Esophagus squamous epithelium (tissue), 4 donors: Measurements from ENCODE around the gene XKR8.

Experiments
- POLR2A ChIP-seq, 4 donors: fragments of 450-650 bp; IDR thresholded peaks; one replicate each; pipeline ENCODE4 v1.6.1; 2017; ENCODE audit warnings: antibody characterized with exemption in 4 of 4, mild to moderate bottlenecking in 4 of 4, moderate library complexity in 3 of 4
- TF ChIP-seq, protein P1 (sequence below), 6 experiments: fragments of 450-650 bp in 4 of 6; fragments of 200-600 bp in 2 of 6; sonication (generic) in 2 of 6; IDR thresholded peaks; one replicate each; pipeline ENCODE4 v1.5.1; 2016 to 2019; ENCODE audit warnings: antibody characterized with exemption in 6 of 6, mild to moderate bottlenecking in 4 of 6, moderate library complexity in 4 of 6

DNA sequence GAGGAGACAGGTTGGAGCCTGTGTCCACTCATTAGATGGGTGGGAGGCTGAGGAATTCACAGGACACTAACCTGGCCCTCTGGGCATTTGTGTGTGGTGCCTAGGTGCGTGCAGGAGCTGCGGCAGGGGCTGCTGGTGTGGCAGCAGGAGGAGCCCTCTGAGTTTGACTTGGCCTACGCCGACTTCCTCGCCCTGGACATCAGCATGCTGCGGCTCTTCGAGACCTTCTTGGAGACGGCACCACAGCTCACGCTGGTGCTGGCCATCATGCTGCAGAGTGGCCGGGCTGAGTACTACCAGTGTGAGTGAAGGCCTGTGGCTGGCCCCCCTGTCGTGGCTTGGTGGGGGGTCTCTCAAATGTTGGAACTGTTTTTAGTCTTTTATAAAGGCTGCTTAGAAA is 3.6 kb downstream of the XKR8 start:
- TF ChIP-seq, protein P1, sequence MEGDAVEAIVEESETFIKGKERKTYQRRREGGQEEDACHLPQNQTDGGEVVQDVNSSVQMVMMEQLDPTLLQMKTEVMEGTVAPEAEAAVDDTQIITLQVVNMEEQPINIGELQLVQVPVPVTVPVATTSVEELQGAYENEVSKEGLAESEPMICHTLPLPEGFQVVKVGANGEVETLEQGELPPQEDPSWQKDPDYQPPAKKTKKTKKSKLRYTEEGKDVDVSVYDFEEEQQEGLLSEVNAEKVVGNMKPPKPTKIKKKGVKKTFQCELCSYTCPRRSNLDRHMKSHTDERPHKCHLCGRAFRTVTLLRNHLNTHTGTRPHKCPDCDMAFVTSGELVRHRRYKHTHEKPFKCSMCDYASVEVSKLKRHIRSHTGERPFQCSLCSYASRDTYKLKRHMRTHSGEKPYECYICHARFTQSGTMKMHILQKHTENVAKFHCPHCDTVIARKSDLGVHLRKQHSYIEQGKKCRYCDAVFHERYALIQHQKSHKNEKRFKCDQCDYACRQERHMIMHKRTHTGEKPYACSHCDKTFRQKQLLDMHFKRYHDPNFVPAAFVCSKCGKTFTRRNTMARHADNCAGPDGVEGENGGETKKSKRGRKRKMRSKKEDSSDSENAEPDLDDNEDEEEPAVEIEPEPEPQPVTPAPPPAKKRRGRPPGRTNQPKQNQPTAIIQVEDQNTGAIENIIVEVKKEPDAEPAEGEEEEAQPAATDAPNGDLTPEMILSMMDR (IDR thresholded peaks at IDR 0.05): no peak
- no peak for TF ChIP-seq POLR2A (IDR thresholded peaks at IDR 0.05)
